ENCODE data around the gene THEMIS.

THEMIS gene

DNA sequence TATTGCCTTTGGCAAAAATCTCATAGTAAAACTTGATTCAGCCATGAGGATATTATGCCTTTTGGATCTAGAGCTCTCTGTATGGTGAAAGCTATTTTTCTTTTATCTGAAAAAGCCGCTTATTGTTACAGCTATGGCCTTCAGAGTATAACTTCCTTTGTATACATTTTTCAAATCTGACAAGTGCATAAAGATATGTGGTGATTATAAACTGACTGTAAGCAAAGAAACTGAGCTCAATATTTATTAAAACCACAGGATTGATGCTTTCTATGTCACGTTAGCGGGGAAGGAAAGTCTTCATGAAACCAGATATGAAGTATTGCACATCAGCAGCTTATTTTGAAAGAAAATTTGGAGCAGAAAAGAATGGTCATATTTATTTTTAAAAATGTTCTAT, 151.8 kb downstream of the THEMIS start:
- H3K4me3 ChIP-seq (ENCODE audit: low read length) = no peak overlapping the region

GRCh38 chr6:127748290-127748689, 152.6 kb downstream of the THEMIS start:
- Histone ChIP-seq H3K36me3 (ENCODE audit: control insufficient read depth, low read depth, low read length) (no peaks in the 10 kb centered on the region), H3K4me1 (ENCODE audit: control insufficient read depth, low read depth, low read length) (no peaks in the 10 kb centered on the region), H3K9me3 (ENCODE audit: control insufficient read depth, low read depth, low read length) (no peaks in the 10 kb centered on the region), H3K27ac (ENCODE audit: low read length) (no peak overlapping the region), H3K9ac (ENCODE audit: low read length) (no peak overlapping the region), H3K4me3 (ENCODE audit: low read length) (no peak overlapping the region), H3K27me3 (ENCODE audit: control insufficient read depth, insufficient read depth, low read length) (no peaks in the 10 kb centered on the region)

More for the DNA sequence above, 151.8 kb downstream of the THEMIS start:
- no peak overlapping the region for H3K9ac ChIP-seq (ENCODE audit: low read length)
- H3K9me3 ChIP-seq (ENCODE audit: control insufficient read depth, low read depth, low read length) = no peaks in the 10 kb centered on the region
- H3K27me3 ChIP-seq (ENCODE audit: control insufficient read depth, insufficient read depth, low read length) = no peaks in the 10 kb centered on the region
- H3K27ac ChIP-seq (ENCODE audit: low read length) = no peak overlapping the region
- H3K4me1 ChIP-seq (ENCODE audit: control insufficient read depth, low read depth, low read length) = no peaks in the 10 kb centered on the region
- no peaks in the 10 kb centered on the region for H3K36me3 ChIP-seq (ENCODE audit: control insufficient read depth, low read depth, low read length)

GRCh38 chr6:127738423-127738822, 162.4 kb downstream of the THEMIS start:
- H3K9me3 ChIP-seq (ENCODE audit: control insufficient read depth, low read depth, low read length) = no peaks in the 10 kb centered on the region
- no peaks in the 10 kb centered on the region for H3K36me3 ChIP-seq (ENCODE audit: control insufficient read depth, low read depth, low read length)
- H3K27me3 ChIP-seq (ENCODE audit: control insufficient read depth, insufficient read depth, low read length) = no peaks in the 10 kb centered on the region
- H3K4me3 ChIP-seq (ENCODE audit: low read length) = no peak overlapping the region
- H3K9ac ChIP-seq (ENCODE audit: low read length) = no peak overlapping the region
- H3K27ac ChIP-seq (ENCODE audit: low read length) = no peak overlapping the region
- no peaks in the 10 kb centered on the region for H3K4me1 ChIP-seq (ENCODE audit: control insufficient read depth, low read depth, low read length)

DNA sequence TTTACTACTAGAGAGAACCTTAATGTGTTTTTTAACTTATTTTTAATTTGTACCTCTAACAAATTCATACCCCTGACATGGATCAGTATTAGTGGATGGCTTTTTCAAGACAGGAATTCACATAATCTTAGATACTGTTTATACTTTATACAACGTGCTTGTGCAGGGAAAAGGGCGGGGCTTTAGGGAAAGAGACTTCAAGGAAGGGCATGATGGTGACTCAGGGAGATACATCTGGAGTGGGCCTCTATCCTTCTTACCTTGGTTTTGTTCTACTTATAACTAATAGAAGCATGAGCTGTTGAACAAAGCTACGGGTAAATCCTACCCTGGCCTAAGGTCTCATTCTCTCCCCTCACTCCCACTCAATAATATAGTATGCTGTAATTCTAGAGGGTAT, 163.1 kb downstream of the THEMIS start:
- Histone ChIP-seq H3K27me3 (ENCODE audit: control insufficient read depth, insufficient read depth, low read length) (no peaks in the 10 kb centered on the region), H3K27ac (ENCODE audit: low read length) (no peak overlapping the region), H3K9ac (ENCODE audit: low read length) (no peak overlapping the region), H3K4me1 (ENCODE audit: control insufficient read depth, low read depth, low read length) (no peaks in the 10 kb centered on the region), H3K4me3 (ENCODE audit: low read length) (no peak overlapping the region), H3K9me3 (ENCODE audit: control insufficient read depth, low read depth, low read length) (no peaks in the 10 kb centered on the region), H3K36me3 (ENCODE audit: control insufficient read depth, low read depth, low read length) (no peaks in the 10 kb centered on the region)

- Histone ChIP-seq H3K36me3 (ENCODE audit: control insufficient read depth, low read depth, low read length) (no peaks in the 10 kb centered on the region), H3K4me3 (ENCODE audit: low read length) (no peak overlapping the region), H3K9me3 (ENCODE audit: control insufficient read depth, low read depth, low read length) (no peaks in the 10 kb centered on the region), H3K27me3 (ENCODE audit: control insufficient read depth, insufficient read depth, low read length) (no peaks in the 10 kb centered on the region), H3K27ac (ENCODE audit: low read length) (no peak overlapping the region), H3K9ac (ENCODE audit: low read length) (no peak overlapping the region), H3K4me1 (ENCODE audit: control insufficient read depth, low read depth, low read length) (no peaks in the 10 kb centered on the region)
Measured at GRCh38 chr6:127737009-127737486, 163.8 kb downstream of the THEMIS start.

GRCh38 chr6:127732927-127733326, 167.9 kb downstream of the THEMIS start:
- no peak overlapping the region for H3K4me3 ChIP-seq (ENCODE audit: low read length)
- H3K27me3 ChIP-seq (ENCODE audit: control insufficient read depth, insufficient read depth, low read length) = no peaks in the 10 kb centered on the region
- no peaks in the 10 kb centered on the region for H3K36me3 ChIP-seq (ENCODE audit: control insufficient read depth, low read depth, low read length)
- no peak overlapping the region for H3K9ac ChIP-seq (ENCODE audit: low read length)
- H3K9me3 ChIP-seq (ENCODE audit: control insufficient read depth, low read depth, low read length) = no peaks in the 10 kb centered on the region
- H3K4me1 ChIP-seq (ENCODE audit: control insufficient read depth, low read depth, low read length) = no peaks in the 10 kb centered on the region
- H3K27ac ChIP-seq (ENCODE audit: low read length) = no peak overlapping the region

DNA sequence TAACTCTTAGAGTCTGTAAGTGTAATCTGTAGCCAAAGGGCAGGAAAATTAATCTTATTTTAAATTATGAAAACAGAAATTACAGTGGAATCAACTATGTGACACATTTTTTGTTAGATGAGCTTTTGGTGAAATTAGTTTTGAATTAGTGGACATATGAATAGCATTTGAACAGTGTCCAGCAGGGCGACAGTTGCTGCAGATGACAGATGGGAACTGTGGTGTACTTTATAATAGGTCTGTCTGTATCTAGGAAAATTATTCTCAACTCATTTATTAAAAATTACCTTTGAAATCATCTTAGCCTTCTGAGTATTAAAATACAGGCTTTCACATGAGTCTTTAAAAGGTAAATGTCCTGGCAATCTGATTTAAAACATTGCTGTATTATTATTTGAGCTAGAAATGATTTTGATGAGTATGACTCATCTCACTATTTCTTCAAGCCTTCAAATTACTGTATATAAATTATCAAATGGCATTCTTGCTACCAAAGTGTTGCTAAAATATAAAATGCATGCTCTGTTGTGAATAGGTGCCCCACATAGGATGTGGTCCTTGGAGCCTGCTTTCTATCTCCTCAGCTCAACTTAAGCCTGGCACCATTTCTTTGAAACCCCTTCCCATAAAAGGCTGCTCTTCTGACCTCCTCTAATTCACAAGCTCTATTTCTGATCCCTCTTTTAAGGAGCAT, 173.5 kb downstream of the THEMIS start:
- Histone ChIP-seq H3K4me3 (ENCODE audit: low read length) (no peak overlapping the region), H3K4me1 (ENCODE audit: control insufficient read depth, low read depth, low read length) (no peaks in the 10 kb centered on the region), H3K27me3 (ENCODE audit: control insufficient read depth, insufficient read depth, low read length) (no peaks in the 10 kb centered on the region), H3K9ac (ENCODE audit: low read length) (no peak overlapping the region), H3K36me3 (ENCODE audit: control insufficient read depth, low read depth, low read length) (no peaks in the 10 kb centered on the region), H3K9me3 (ENCODE audit: control insufficient read depth, low read depth, low read length) (no peaks in the 10 kb centered on the region), H3K27ac (ENCODE audit: low read length) (no peak overlapping the region)

- no peaks in the 10 kb centered on the region for H3K27me3 ChIP-seq (ENCODE audit: control insufficient read depth, insufficient read depth, low read length)
- H3K9me3 ChIP-seq (ENCODE audit: control insufficient read depth, low read depth, low read length) = no peaks in the 10 kb centered on the region
- no peak overlapping the region for H3K4me3 ChIP-seq (ENCODE audit: low read length)
- no peaks in the 10 kb centered on the region for H3K4me1 ChIP-seq (ENCODE audit: control insufficient read depth, low read depth, low read length)
- H3K27ac ChIP-seq (ENCODE audit: low read length) = no peak overlapping the region
- no peaks in the 10 kb centered on the region for H3K36me3 ChIP-seq (ENCODE audit: control insufficient read depth, low read depth, low read length)
- no peak overlapping the region for H3K9ac ChIP-seq (ENCODE audit: low read length)
Measured at GRCh38 chr6:127725821-127726220, 175.0 kb downstream of the THEMIS start.

DNA sequence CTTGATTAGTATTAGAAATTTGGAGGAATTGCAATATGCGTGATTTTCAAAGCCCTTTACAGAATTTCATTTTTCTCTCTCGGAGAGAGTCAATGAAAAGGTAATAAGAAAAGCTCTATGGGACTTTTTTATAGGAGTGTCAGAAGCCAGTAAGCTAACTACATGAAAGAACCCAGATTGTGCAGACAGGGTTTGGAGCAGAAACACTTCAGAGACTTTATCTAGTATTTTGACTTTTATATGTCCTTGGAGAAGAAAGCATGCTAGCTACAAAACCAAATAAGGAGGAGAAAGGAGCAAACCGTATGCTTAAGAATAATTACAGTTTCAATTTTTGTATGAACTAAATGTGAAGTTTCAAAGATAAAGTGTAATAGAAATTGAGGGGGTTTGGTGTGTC, 182.2 kb downstream of the THEMIS start:
- H3K9ac ChIP-seq (ENCODE audit: low read length) = no peak overlapping the region
- H3K27me3 ChIP-seq (ENCODE audit: control insufficient read depth, insufficient read depth, low read length) = no peaks in the 10 kb centered on the region
- no peak overlapping the region for H3K4me3 ChIP-seq (ENCODE audit: low read length)
- no peaks in the 10 kb centered on the region for H3K36me3 ChIP-seq (ENCODE audit: control insufficient read depth, low read depth, low read length)
- no peaks in the 10 kb centered on the region for H3K4me1 ChIP-seq (ENCODE audit: control insufficient read depth, low read depth, low read length)
- H3K27ac ChIP-seq (ENCODE audit: low read length) = no peak overlapping the region
- H3K9me3 ChIP-seq (ENCODE audit: control insufficient read depth, low read depth, low read length) = no peaks in the 10 kb centered on the region

DNA sequence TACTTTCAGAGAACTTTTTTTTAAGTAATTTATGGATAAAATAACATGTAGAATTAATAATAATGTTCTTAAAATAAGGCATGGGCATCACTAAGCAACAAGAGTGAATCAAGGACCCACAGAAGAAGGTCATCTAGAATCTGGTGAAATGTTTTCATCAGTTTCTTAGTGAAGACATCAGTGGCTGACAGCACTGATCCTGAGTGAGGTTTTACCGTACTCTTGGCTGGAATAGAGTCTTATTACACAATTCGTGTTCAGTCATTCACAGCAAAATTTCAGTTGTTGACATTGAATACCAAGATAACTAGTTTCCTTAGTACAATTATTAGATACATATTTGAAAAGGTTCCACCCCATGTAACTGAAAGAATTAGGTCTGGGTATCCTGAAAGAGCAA, 183.5 kb downstream of the THEMIS start:
- no peaks in the 10 kb centered on the region for H3K4me1 ChIP-seq (ENCODE audit: control insufficient read depth, low read depth, low read length)
- no peak overlapping the region for H3K27ac ChIP-seq (ENCODE audit: low read length)
- H3K27me3 ChIP-seq (ENCODE audit: control insufficient read depth, insufficient read depth, low read length) = no peaks in the 10 kb centered on the region
- no peak overlapping the region for H3K9ac ChIP-seq (ENCODE audit: low read length)
- no peaks in the 10 kb centered on the region for H3K36me3 ChIP-seq (ENCODE audit: control insufficient read depth, low read depth, low read length)
- no peak overlapping the region for H3K4me3 ChIP-seq (ENCODE audit: low read length)
- no peaks in the 10 kb centered on the region for H3K9me3 ChIP-seq (ENCODE audit: control insufficient read depth, low read depth, low read length)

DNA sequence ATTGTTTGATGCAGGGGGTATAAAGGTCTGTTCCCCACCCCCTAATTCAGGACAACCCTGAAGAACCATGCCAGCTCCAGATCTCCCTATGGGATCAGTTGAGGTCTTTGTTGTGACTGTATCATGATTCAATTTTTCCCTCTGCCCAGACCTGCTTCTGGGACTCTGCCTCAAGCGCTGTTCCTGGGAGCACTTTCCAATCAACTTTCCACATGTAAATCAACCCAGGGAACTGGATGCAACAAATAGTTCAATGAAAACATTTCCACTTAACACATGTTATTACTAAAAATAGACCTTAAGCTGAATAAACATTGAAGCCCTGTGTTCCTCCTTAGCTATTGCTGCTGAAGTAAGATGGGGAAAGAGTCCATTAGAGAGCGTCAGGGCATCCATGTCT, 184.4 kb downstream of the THEMIS start:
- no peaks in the 10 kb centered on the region for H3K27me3 ChIP-seq (ENCODE audit: control insufficient read depth, insufficient read depth, low read length)
- no peaks in the 10 kb centered on the region for H3K9me3 ChIP-seq (ENCODE audit: control insufficient read depth, low read depth, low read length)
- H3K4me1 ChIP-seq (ENCODE audit: control insufficient read depth, low read depth, low read length) = no peaks in the 10 kb centered on the region
- no peak overlapping the region for H3K9ac ChIP-seq (ENCODE audit: low read length)
- no peaks in the 10 kb centered on the region for H3K36me3 ChIP-seq (ENCODE audit: control insufficient read depth, low read depth, low read length)
- H3K27ac ChIP-seq (ENCODE audit: low read length) = no peak overlapping the region
- H3K4me3 ChIP-seq (ENCODE audit: low read length) = no peak overlapping the region

DNA sequence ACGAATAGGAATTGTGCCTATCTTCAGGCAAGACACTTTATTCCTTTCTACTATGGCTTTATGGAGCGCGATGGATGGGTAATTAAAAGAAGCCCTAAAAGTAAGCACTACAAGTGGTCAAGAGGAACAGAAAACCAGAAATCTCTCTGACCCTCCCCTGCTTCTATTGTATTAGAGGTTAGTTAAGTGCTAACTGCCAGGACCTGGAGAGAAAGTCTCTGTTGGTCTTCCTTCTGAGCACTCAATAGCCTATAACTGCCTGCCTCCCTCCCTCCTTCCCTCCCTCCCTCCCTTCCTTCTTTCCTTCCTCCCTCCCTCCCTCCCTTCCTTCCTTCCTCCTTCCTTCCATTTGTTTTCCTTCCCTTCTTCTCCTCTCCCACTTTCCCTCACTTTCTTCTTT, 190.2 kb downstream of the THEMIS start:
- Histone ChIP-seq H3K27ac (ENCODE audit: low read length) (no peak overlapping the region), H3K4me3 (ENCODE audit: low read length) (no peak overlapping the region), H3K27me3 (ENCODE audit: control insufficient read depth, insufficient read depth, low read length) (no peaks in the 10 kb centered on the region), H3K4me1 (ENCODE audit: control insufficient read depth, low read depth, low read length) (no peaks in the 10 kb centered on the region), H3K9me3 (ENCODE audit: control insufficient read depth, low read depth, low read length) (no peaks in the 10 kb centered on the region), H3K36me3 (ENCODE audit: control insufficient read depth, low read depth, low read length) (no peaks in the 10 kb centered on the region), H3K9ac (ENCODE audit: low read length) (no peak overlapping the region)

All from iPS-18a (cell line).